Progenitor cell of endocrine pancreas (in vitro differentiated cells): ENCODE results near the gene ADGRV1. TPM values are rescaled to one million over a fixed set of nuclear protein-coding genes. Genes with fewer than 3 reads are reported as not detected.
A peak's percentile ranks its signal among the peaks of the same experiment; 100 is the strongest.

Experiments used
- DNase-seq: peaks from one replicate; pipeline ENCODE4 v3.0.0; 2021; ENCODE audit warnings: low spot score; ENCODE audit not compliant: unreplicated experiment
- H3K27ac Mint-ChIP-seq: 2 replicates; pipeline ENCODE4 v1.8.0; 2021; ENCODE audit warnings: mild to moderate bottlenecking, moderate library complexity, mixed read lengths
- H3K27me3 Mint-ChIP-seq: 2 replicates; pipeline ENCODE4 v1.8.0; 2021; ENCODE audit warnings: mixed read lengths
- H3K36me3 Mint-ChIP-seq: 2 replicates; pipeline ENCODE4 v1.8.0; 2022; ENCODE audit warnings: mixed read lengths; ENCODE audit not compliant: insufficient read depth
- H3K4me1 Mint-ChIP-seq: 2 replicates; pipeline ENCODE4 v1.8.0; 2021; ENCODE audit warnings: low read depth, mixed read lengths
- H3K4me3 Mint-ChIP-seq: 2 replicates; pipeline ENCODE4 v1.8.0; 2021; ENCODE audit warnings: low read depth, mild to moderate bottlenecking, moderate library complexity, mixed read lengths
- H3K9me3 Mint-ChIP-seq: 2 replicates; pipeline ENCODE4 v1.8.0; 2021; ENCODE audit warnings: low read depth, mixed read lengths
- total RNA-seq: library from RNA; stranded (reverse); gene quantifications from 2 replicates; pipeline ENCODE4 v1.2.1, GENCODE V29; 2021
- TF ChIP-seq, protein P1 (sequence below): fragments of 200-600 bp; sonication (generic); IDR thresholded peaks from one replicate; pipeline ENCODE4 v1.5.0; 2021; ENCODE audit warnings: antibody characterized with exemption, mild to moderate bottlenecking; ENCODE audit not compliant: unreplicated experiment

The ADGRV1 gene
- total RNA-seq, 1 donor from 2014 or later: 82.3 TPM

DNA sequence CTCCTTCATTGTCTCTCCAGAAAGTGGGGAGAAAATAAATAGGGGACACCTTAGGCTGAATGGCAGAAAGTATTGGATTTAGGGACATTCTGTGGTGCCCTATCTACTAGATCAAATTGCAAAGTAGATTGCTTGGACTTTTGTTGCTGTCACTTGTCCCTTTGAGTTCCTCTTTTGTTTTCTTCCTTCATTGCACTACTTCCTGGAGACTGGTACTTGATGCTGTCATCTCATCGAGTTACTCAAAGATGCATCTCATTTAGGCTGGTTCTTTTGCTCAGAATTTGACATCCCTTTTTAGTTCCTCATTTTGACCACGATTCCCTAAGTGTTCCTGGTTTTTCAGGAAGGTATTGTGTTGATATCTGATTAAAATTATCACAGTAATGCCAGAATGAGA lies 137.6 kb downstream of the ADGRV1 start:
- no peak for DNase-seq
- Mint-ChIP-seq H3K4me1 (peaks cover 6% of the 10 kb centered on the region), H3K27me3 (no peaks in the 10 kb centered on the region), H3K36me3 (no peaks in the 10 kb centered on the region), H3K4me3 (no peak overlapping the region), H3K9me3 (no peaks in the 10 kb centered on the region), H3K27ac (no peak overlapping the region)
- TF ChIP-seq, protein P1, sequence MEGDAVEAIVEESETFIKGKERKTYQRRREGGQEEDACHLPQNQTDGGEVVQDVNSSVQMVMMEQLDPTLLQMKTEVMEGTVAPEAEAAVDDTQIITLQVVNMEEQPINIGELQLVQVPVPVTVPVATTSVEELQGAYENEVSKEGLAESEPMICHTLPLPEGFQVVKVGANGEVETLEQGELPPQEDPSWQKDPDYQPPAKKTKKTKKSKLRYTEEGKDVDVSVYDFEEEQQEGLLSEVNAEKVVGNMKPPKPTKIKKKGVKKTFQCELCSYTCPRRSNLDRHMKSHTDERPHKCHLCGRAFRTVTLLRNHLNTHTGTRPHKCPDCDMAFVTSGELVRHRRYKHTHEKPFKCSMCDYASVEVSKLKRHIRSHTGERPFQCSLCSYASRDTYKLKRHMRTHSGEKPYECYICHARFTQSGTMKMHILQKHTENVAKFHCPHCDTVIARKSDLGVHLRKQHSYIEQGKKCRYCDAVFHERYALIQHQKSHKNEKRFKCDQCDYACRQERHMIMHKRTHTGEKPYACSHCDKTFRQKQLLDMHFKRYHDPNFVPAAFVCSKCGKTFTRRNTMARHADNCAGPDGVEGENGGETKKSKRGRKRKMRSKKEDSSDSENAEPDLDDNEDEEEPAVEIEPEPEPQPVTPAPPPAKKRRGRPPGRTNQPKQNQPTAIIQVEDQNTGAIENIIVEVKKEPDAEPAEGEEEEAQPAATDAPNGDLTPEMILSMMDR: no peak

DNA sequence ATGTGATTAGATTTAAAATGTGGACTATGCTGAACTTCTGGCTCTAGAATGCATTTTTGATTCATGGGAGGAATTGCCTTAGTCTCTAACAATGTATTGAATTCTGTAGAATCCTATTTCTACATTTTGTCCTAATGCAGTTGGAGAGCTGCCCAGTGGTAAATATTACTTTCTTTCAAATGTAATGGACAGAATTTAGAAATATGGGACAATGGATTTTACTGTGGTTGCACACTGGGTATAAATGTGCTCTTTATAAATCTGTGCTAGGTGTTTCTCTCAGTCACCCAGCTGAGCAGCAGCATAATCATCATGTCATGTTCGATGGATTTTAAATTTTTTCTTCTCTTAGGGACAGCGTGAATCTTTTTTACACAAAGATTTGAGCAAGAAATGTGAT lies 141.7 kb downstream of the ADGRV1 start:
- Mint-ChIP-seq H3K36me3 (peaks cover 3% of the 10 kb centered on the region), H3K4me1 (peaks cover 6% of the 10 kb centered on the region)

DNA sequence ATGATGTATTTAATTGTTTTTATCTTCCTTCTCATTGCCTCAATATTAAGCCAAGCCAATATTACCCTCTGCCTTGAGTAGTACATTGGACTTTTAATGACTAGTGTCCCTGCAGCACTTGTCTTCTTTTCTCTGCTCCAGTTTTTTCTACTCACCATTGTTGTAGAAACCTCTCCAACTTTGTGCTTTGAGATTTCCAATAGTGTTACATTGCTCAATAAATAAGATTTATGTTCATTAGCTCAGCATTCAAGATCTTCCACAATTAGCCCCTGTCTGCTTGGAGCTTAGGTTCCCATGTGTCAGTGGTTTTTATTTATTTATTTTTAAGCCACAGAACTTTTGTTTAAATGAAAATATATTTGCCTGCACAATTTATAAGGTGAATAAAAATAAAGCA lies 145.3 kb downstream of the ADGRV1 start:
- H3K4me1 Mint-ChIP-seq: peaks cover 1% of the 10 kb centered on the region
- no peaks in the 10 kb centered on the region for H3K27me3 Mint-ChIP-seq
- no peaks in the 10 kb centered on the region for H3K9me3 Mint-ChIP-seq
- H3K36me3 Mint-ChIP-seq: peaks cover 7% of the 10 kb centered on the region
- no peak for DNase-seq
- H3K27ac Mint-ChIP-seq: no peak overlapping the region
- TF ChIP-seq, protein P1: no peak
- no peak overlapping the region for H3K4me3 Mint-ChIP-seq

More for the DNA sequence above, 141.7 kb downstream of the ADGRV1 start:
- H3K4me3 Mint-ChIP-seq: no peak overlapping the region
- H3K27me3 Mint-ChIP-seq: no peaks in the 10 kb centered on the region
- TF ChIP-seq, protein P1: no peak
- DNase-seq: no peak
- no peak overlapping the region for H3K27ac Mint-ChIP-seq
- no peaks in the 10 kb centered on the region for H3K9me3 Mint-ChIP-seq

DNA sequence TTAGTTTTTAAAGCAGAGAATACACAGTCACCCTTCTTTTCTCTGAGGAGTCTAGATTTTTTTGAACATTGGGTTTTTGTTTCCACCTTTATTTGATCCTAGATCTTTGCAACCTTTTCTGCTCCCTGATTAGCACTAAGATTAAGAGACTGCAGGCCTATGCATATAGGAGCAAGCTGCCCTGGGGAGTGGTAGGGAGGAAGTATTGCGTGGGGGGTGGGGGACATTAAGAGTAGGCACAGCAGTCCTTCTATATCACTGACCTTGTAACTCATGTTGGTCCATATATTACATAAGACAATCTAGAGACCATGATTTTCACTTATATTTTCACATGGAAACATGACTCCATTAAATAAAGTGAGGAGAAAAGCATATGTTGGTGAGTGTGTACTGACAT lies 149.1 kb downstream of the ADGRV1 start:
- no peak for DNase-seq
- Mint-ChIP-seq H3K27me3 (no peaks in the 10 kb centered on the region), H3K27ac (no peak overlapping the region), H3K4me1 (peaks cover 6% of the 10 kb centered on the region), H3K9me3 (no peaks in the 10 kb centered on the region), H3K4me3 (no peak overlapping the region), H3K36me3 (peaks cover 10% of the 10 kb centered on the region)
- TF ChIP-seq, protein P1: no peak

DNA sequence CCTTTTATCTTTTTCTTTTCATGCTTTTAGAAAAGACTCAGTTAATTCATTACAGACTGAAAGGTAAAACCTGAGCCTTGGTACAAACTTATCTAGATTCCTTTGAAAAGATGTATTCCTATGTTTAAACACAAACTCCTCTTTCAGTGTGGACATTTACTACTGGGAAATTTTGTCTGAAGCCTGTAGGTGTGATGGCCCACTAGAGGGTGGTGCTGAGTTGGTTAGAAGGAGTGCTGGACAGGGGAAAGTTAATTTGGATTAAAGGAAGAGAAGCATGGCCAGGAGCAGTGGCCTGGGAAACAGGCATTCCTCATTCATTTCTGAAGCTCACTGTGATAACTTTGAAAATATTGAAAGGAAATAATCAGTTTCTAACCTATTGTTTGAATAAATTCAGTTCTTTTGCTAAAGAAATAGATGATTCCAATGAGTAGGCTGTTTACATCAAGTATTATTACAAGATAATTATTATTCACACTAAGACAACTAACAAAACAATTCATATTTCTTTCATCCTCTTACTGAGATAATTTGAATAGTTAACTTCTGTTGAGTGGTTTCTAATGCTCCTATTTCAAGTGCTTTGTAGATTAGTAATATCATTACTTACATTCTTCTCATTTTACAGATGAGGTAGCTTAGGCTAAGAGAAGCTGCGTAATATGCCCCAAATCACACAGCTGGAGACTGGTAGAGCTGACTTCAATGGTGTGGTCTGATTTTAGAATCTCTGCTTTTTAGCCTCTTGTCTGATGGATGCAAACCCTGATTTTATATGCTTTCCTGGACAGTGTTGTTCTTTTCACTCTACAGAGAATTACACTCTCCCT lies 150.9 kb downstream of the ADGRV1 start:
- Mint-ChIP-seq H3K4me1 (peaks cover 6% of the 10 kb centered on the region), H3K27me3 (no peaks in the 10 kb centered on the region), H3K36me3 (peaks cover 11% of the 10 kb centered on the region), H3K4me3 (no peak overlapping the region), H3K27ac (peak overlapping the region; percentile 5), H3K9me3 (no peaks in the 10 kb centered on the region)
- peak; percentile 10 for DNase-seq
- TF ChIP-seq, protein P1: peak; percentile 78
